Right renal cortex interstitium (tissue), 3 donors: ENCODE data around the gene RPN1. TPM values are rescaled to one million over a fixed set of nuclear protein-coding genes. Genes with fewer than 3 reads are reported as not detected.
"Not testable (repeated sequence)": the region's sequence is repeated elsewhere in the genome, so short reads cannot be mapped to it uniquely, and the experiment has no call there.

Source experiments
- DNase-seq, 3 donors: peaks; one replicate each; pipeline ENCODE4 v3.0.0-alpha.2; 2013; ENCODE audit warnings: low read depth in 3 of 3, low spot score in 2 of 3
- polyA plus RNA-seq, 3 donors: library from polyadenylated mRNA; unstranded; fragments of 120-200 nt; gene quantifications; one replicate each; pipeline ENCODE4 v1.2.1, GENCODE V29; 2013; ENCODE audit not compliant: insufficient read length in 3 of 3

RPN1 gene
- polyA plus RNA-seq, 3 donors: 217 to 243 (median 232) TPM

DNA sequence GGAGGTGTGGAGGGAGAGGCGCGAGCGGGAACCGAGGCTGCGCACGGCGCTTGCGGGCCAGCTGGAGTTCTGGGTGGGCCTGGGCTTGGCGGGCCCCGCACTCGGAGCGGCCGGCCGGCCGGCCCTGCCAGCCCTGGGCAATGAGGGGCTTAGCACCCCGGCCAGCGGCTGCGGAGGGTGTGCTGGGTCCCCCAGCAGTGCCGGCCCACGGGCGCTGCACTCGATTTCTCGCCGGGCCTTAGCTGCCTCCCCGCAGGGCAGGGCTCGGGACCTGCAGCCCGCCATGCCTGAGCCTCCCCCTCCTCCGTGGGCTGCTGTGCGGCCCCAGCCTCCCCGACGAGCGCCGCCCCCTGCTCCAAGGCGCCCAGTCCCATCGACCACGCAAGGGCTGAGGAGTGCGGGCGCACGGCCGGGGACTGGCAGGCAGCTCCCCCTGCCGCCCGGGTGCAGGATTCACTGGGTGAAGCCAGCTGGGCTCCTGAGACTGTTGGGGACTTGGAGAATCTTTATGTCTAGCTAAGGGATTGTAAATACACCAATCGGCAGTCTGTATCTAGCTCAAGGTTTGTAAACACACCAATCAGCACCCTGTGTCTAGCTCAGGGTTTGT lies 2.9 kb upstream of the RPN1 start:
- DNase-seq: not testable (repeated sequence)

GRCh38 chr3:128648940-128649663 lies 1.5 kb downstream of the RPN1 start:
- DNase-seq: no peak

DNA sequence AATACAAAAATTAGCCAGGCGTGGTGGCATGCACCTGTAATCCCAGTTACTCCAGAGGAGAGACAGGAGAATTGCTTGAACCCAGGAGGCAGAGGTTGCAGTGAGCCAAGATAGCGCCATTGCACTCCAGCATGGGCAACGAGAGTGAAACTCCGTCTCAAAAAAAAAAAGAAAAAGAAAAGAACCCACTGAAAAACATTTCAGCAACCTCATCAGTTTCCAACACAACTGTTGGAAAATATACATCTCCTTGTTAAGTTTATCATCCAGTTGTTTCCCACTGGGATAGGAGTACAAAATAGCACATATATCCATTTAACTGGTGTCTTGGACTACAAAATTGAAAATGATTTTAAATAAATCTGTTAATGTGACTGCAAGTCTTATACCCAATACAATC lies 2.2 kb downstream of the RPN1 start:
- DNase-seq: no peak

DNA sequence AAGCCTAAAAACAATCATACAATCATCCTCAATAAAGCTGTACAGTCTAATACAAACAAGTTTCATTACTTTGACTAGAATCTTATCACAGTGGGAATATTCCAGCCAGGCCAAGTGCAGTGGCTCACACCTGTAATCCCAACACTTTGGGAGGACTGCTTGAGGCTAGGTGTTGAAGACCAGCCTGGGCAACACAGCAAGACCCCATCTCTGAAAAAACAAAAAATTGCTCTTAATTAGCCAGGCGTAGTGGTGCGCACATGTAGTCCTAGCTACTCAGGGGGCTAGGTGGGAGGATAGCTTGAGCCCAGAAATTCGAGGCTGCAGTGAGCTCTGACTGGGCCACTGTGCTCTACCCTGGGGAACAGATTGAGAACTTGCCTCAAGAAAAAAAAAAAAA lies 3.3 kb downstream of the RPN1 start:
- DNase-seq: no peak

DNA sequence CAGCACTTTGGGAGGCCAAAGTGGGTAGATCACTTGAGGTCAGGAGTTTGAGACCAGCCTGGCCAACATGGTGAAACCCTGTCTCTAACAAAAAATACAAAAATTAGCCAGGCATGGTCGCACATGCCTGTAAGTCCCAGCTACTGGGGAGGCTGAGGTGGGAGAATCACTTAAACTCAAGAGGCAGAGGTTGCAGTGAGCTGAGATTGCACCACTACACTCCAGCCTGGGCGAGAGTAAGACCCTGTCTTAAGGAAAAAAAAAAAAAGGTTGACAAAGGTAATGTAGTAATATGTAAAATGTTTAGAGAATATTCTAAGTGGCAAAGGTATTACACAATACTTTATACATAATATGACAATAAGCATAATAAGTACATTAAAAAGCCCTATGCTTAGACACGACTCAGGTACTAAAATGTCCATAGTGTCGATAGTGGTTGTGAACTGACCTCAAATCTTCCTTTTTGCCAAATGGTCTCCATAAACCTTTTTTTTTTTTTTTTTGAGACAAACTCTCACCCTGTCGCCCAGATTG lies 16.5 kb downstream of the RPN1 start:
- DNase-seq: no peak

DNA sequence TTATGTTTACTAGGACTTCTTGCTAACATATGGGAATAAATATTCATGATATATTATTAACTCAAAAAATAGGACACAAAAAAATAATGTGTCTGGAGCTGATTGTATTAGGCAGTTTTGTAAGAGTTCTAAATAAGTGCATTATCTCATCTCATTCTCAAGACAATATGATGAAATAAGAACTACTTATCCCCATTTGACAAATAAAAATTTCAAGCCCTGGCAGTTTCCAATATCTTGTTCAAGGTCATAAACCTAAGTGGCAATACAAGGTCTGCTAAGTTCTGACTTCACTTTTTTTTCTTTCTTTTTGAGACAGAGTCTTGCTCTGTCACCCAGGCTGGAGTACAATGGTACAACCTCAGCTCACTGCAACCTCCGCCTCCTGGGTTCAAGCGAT lies 18.3 kb downstream of the RPN1 start:
- DNase-seq: no peak

- DNase-seq: no peak
Observed at GRCh38 chr3:128629936-128630335, 20.7 kb downstream of the RPN1 start.

- DNase-seq: no peak
Observed at GRCh38 chr3:128625409-128625945, 25.1 kb downstream of the RPN1 start.

DNA sequence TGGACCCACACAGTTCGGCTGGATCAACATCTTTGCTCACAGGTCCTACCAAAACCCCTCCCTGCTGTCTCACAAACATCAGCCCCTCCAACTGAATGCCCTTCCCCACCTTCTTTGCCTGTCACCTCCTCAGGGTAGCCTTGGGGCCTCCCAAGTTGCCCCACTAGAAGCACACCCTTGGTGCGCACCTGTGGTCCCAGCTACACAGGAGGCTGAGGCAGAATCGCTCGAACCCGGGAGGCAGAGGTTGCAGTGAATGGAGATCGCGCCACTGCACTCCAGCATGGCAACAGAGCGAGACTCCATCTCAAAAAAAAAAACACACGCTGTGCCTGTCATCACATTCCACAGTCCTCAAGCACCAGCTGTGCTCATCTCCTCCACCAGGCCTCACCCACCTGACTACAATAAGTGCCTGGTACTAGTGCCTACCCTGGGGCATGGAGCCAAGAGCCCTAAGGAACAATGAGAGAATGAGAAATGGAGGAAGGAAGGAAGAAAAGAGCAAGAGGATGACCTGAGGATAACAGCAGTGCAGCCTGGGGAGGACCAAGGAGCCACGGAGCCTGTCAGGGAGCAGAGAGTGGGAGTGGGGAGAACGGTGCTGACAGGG lies 26.0 kb downstream of the RPN1 start:
- no peak for DNase-seq

DNA sequence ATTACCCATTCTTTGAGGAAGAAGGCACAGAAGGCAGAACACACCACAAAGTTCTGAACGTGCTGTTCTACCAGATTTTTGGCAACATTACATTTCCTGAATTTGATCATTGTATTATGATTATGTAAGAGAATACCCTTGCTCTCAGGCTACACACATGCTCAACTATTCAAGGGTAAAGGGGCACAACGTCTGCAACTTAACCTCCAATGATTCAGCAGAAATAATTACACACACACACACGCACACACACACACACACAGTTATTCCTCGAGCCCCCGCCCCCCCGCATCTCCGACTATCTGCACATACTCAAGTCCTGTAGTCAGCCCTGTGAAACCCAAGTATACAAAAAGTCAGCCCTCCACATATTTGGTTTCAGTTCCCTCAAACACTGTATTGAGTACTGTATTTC lies 26.8 kb downstream of the RPN1 start:
- no peak for DNase-seq

DNA sequence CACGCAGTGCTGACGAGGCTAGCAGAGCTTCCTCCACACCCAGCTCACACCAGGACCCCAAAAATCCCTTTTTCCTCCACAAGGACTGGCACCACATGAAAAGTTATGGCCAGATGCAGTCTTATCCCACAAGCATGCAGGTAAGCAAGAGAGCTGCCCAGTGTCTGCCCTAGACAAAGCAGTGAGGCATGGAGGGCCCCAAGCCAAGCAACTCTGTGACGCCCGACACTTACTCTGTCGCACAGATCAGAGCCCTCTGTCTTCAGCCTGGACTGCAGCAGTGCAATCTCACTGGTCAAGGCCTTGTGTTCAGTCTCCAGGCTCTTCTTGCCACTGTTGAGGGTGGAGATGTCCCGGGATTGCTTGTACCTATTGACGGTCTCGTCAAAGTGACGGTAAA lies 28.7 kb downstream of the RPN1 start:
- no peak for DNase-seq

GRCh38 chr3:128621234-128621633 lies 29.4 kb downstream of the RPN1 start:
- no peak for DNase-seq

GRCh38 chr3:128620268-128620691 lies 30.3 kb downstream of the RPN1 start:
- no peak for DNase-seq

GRCh38 chr3:128619146-128619890 lies 31.3 kb downstream of the RPN1 start:
- no peak for DNase-seq

- no peak for DNase-seq
Observed at GRCh38 chr3:128618398-128618726, 32.3 kb downstream of the RPN1 start.

GRCh38 chr3:128617557-128618397 lies 32.8 kb downstream of the RPN1 start:
- DNase-seq: peak; percentile 91 to 95 (median 93)

DNA sequence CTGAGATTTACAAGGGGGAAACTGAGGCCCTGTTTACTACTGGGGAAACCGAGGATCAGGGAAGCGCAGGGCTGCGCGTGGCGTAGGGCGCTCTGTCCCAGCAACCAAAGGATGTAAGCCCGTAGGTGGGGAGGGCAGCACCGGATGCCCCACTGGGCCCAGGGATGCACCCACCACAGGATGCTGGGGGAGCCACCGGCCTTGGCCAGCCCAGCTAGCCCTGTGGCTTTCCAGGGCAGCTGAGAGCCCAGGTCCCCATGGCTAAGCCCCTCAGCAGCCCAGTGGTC lies 33.4 kb downstream of the RPN1 start:
- DNase-seq: no peak

DNA sequence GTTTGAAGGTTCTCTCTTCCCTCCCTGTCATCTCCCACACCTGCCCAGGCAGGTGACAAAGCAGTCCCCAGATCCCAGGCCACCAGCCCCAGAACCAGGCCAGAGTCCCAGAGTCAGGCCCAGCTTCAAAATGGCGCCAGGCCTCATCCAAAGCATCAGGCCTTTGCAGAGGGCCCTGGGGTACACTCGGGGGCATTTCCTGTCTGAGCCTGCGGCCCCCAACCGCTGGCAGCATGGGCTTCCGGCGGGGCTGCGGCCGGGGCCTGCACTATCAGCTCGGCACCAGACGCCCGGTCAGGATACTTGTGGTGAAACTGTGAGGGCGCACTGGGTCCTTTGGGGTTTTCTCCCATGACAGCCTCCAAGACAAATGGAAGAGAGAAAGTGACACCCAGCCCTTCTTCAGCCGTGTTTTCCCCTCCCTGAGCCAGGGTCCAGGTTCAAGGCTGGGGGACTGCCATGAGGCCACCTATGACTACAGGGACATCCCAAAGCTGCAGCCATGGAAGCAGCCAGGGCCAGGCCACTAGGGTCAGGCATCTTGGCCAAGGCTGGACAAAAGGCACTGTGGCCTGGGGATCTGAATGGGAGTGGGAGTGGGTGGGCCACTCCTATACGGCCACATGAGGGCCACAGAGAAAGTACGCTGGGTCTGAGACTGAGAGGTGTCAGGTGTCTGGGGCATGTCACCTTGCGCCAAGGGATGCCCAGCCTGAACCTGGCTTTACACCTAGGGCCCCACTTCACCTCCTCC lies 33.9 kb downstream of the RPN1 start:
- no peak for DNase-seq

- DNase-seq: no peak
Observed at GRCh38 chr3:128614076-128614475, 36.5 kb downstream of the RPN1 start.
